Heart left ventricle (tissue), 16 donors: ENCODE data around the gene ZSWIM4. TPM values are rescaled to one million over a fixed set of nuclear protein-coding genes. Genes with fewer than 3 reads are reported as not detected.

ENCODE experiments used
- ATAC-seq, 4 donors: fragments of 200-7000 bp; cut with Tn5 transposase; one replicate each; pipeline ENCODE4 v1.9.1; 2020 to 2022; ENCODE audit warnings: moderate library complexity in 4 of 4, mild to moderate bottlenecking in 3 of 4, moderate number of reproducible peaks in 1 of 4
- DNase-seq, 5 donors: peaks; one replicate each; pipeline ENCODE4 v3.0.0-alpha.2; 2020
- H3K27ac ChIP-seq, 12 donors: fragments of 200-600 bp; sonication (generic) in 4 of 12; one replicate each; pipeline versions ENCODE4 v1.5.0 to v1.8.0; 2016 to 2022; ENCODE audit warnings: mild to moderate bottlenecking in 2 of 12
- H3K27me3 ChIP-seq, 9 donors: fragments of 200-600 bp; sonication (generic) in 2 of 9; one replicate each; pipeline versions ENCODE4 v1.5.1 to v1.8.0; 2016 to 2022; ENCODE audit warnings: mild to moderate bottlenecking in 3 of 9
- H3K36me3 ChIP-seq, 9 donors: fragments of 200-600 bp; sonication (generic) in 2 of 9; one replicate each; pipeline versions ENCODE4 v1.5.0 to v1.8.0; 2018 to 2022; ENCODE audit warnings: mild to moderate bottlenecking in 2 of 9
- H3K4me1 ChIP-seq, 12 donors: fragments of 200-600 bp; sonication (generic) in 4 of 12; one replicate each; pipeline versions ENCODE4 v1.5.0 to v1.8.0; 2016 to 2022; ENCODE audit warnings: mild to moderate bottlenecking in 3 of 12
- H3K4me3 ChIP-seq, 12 donors: fragments of 200-600 bp; sonication (generic) in 4 of 12; one replicate each; pipeline versions ENCODE4 v1.5.0 to v1.8.0; 2017 to 2022; ENCODE audit warnings: mild to moderate bottlenecking in 9 of 12, moderate library complexity in 4 of 12
- H3K9me3 ChIP-seq, 12 donors: fragments of 200-600 bp; sonication (generic) in 4 of 12; one replicate each; pipeline versions ENCODE4 v1.5.0 to v1.8.0; 2016 to 2022; ENCODE audit warnings: mild to moderate bottlenecking in 1 of 12
- POLR2A ChIP-seq, 2 donors: fragments of 450-650 bp; IDR thresholded peaks; one replicate each; pipeline ENCODE4 v1.6.1; 2017; ENCODE audit warnings: antibody characterized with exemption in 2 of 2, mild to moderate bottlenecking in 2 of 2, moderate library complexity in 2 of 2
- WGBS, 4 donors: extraction: QIAGEN DNeasy Blood & Tissue Kit in 2 of 4; methylation state at CpG; one replicate each; pipeline versions ENCODE4 v1.1.5 to v1.1.7; 2013 to 2018; 5-methylcytosine and 5-hydroxymethylcytosine counted together
- intact Hi-C, 10 donors: fragments of 100-400 bp; cut with DNase I; formaldehyde crosslinking; loops; one replicate each; pipeline versions ENCODE4 v1.11.1 to v1.14.2; 2022
- polyA plus RNA-seq, 2 donors: library from polyadenylated mRNA; stranded (reverse); fragments of 200-250 nt; gene quantifications; one replicate each; pipeline ENCODE4 v1.2.3, GENCODE V29; 2013
- total RNA-seq, 9 donors: library from RNA; depleted of rRNA in 2 of 9; stranded (reverse); fragments of >200 nt in 2 of 9; fragmentation: NEBNext Ultra II Directional in 3 of 9; extraction: Animal tissue kit (Norgen Biotek cat#: 25700) in 3 of 9; gene quantifications; one replicate each; pipeline versions ENCODE4 v1.1.0 to v1.2.4, GENCODE V29; 2016 to 2023
- TF ChIP-seq, protein P1 (sequence below), 12 donors: fragments of 200-600 bp; sonication (generic) in 4 of 12; IDR thresholded peaks; one replicate each; pipeline versions ENCODE4 v1.5.0 to v1.8.0; 2018 to 2022; ENCODE audit warnings: antibody characterized with exemption in 12 of 12, mild to moderate bottlenecking in 5 of 12
- donor health status: ischemic (EF 13 %, LVEDD 7.1; RV severe dilation, severe dysfunction).
- donor health status: healthy with polysubstance abuse.
- donor health status: DM: no; HTN: yes; CAD: no.
- donor health status: DM: no; HTN: no; CAD: no.
- donor health status: ischemic (EF 25% LVEDD 6.9; RV normal size, moderate dysfunction).
- donor health status: ischemic (EF 25% LVEDD 5.7; RV mildly dilated, moderate dysfunction).
- donor health status: healthy.
- donor health status: DM: yes; HTN: yes; CAD: no.
- donor health status: ischemic (EF 35%, LVEDD 5.7; RV mildly dilated, moderate dysfunction).
- donor health status: nonischemic (EF 11% LVEDD 7.7; RV severe dilation, severe dysfunction).
- donor health status: DM: yes; HTN: yes; CAD: no.
- donor health status: PGD.
- donor health status: ischemic (EF 29% LVEDD 5.4; RV normal size, mild dysfunction).
- donor health status: nonischemic (EF 23%, LVEDD 6.1; RV moderate dilation, normal function).

ZSWIM4 gene
- total and polyA plus RNA-seq, 11 donors: 1.3 to 10.9 (median 3.3) TPM

DNA sequence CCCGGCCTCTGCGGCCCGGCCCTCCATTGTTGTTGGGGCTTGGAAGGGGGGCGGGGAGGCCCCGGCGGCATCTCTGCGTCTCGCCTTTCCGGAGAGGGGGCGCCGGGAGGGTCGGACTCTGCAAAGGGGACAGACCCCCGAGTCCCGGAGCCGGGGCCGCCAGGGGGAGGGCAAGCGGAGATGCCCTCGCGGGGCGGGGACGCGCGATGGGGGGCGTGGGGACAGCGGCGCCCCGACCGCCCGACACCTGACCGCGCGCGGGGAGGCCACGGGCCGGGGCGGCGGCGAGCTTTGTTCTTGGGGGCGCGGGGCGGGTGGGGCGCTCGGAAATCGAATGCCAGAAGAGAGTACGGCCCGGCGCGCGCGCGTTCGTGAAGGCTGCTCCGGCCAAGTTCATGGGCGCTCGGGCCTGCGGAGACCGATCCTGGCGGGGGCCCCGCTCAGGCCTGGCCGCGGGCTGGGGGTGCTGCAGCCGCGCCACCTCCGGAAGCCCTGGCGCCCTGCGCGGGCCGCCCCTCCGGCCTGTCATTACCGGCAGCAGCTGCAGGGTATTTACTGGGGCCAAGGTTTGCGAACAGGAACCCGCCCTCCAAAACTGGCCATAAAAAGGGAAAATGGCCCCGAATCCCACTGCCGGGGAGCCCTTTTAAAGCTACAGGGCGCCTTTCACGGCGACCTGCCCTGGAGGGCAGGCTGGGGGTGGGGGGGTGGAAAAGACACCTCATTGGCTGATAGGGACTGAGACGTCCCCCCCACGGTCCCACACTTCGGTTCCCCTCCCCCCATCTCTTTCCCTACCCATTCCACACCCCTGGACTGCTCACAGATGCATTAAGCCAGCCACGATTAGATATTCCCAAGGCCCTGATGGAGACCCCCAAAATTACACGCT is 70.6 kb downstream of the ZSWIM4 start:
- DNase-seq (peak in 3 of 5 donors; percentile 45 to 52 (median 45)), ATAC-seq (no peak)
- intact Hi-C loops: loop anchor here in 4 of 10 donors (10.0 kb wide), 2 partner anchors 271 to 591 kb away; no protein-coding TSS in a partner anchor
- TF ChIP-seq, protein P1, sequence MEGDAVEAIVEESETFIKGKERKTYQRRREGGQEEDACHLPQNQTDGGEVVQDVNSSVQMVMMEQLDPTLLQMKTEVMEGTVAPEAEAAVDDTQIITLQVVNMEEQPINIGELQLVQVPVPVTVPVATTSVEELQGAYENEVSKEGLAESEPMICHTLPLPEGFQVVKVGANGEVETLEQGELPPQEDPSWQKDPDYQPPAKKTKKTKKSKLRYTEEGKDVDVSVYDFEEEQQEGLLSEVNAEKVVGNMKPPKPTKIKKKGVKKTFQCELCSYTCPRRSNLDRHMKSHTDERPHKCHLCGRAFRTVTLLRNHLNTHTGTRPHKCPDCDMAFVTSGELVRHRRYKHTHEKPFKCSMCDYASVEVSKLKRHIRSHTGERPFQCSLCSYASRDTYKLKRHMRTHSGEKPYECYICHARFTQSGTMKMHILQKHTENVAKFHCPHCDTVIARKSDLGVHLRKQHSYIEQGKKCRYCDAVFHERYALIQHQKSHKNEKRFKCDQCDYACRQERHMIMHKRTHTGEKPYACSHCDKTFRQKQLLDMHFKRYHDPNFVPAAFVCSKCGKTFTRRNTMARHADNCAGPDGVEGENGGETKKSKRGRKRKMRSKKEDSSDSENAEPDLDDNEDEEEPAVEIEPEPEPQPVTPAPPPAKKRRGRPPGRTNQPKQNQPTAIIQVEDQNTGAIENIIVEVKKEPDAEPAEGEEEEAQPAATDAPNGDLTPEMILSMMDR (IDR thresholded peaks at IDR 0.05): peak in 1 of 12 donors; percentile 6
- TF ChIP-seq POLR2A (IDR thresholded peaks at IDR 0.05): no peak
- 2 to 9% (median 5%) methylated on average over 12 to 82 of the region's 82 CpGs for WGBS, 4 donors
- peaks cover 0 to 34% (median 19%) of the 10 kb centered on the region in 12 donors for H3K4me1 ChIP-seq
- peak overlapping the region in 10 of 12 donors; percentile 43 to 79 (median 64) for H3K27ac ChIP-seq
- peaks cover 0 to 18% (median 0%) of the 10 kb centered on the region in 9 donors for H3K27me3 ChIP-seq
- no peaks in the 10 kb centered on the region for H3K36me3 ChIP-seq
- no peaks in the 10 kb centered on the region for H3K9me3 ChIP-seq
- peak overlapping the region; percentile 56 to 80 (median 70) for H3K4me3 ChIP-seq

DNA sequence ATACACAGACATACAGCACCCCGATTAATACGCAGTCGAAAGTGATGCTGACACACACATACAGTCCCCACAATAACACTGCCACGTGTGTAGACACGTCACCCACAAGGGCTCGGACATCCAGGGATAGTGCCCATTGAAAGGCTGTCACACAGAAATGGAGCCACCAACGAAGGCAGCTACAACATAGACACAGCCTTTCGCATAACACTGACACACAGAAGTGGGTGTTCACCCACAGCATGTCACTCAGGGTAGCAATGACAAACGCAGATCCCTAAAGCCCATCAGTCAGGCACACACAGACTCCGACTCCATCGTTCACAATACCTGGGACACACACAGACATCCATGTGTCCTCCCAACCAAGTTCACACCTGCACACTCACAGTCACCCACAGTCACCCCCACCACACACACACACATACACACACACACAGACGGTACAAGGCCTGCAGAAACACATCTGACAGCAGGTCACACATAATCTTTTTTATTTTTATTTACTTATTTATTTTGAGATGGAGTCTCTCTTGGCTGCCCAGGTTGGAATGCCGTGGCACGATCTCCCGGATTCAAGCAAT is 71.3 kb downstream of the ZSWIM4 start:
- 75 to 79% (median 77%) methylated on average over 15 of the region's 15 CpGs for WGBS, 4 donors
- Histone ChIP-seq H3K4me1 (peaks cover 0 to 27% (median 12%) of the 10 kb centered on the region in 12 donors), H3K9me3 (no peaks in the 10 kb centered on the region), H3K4me3 (peak overlapping the region in 9 of 12 donors; percentile 56 to 80 (median 69)), H3K27me3 (peaks cover 0 to 18% (median 0%) of the 10 kb centered on the region in 9 donors), H3K36me3 (no peaks in the 10 kb centered on the region), H3K27ac (peak overlapping the region in 2 of 12 donors; percentile 43 to 67)
- TF ChIP-seq POLR2A (IDR thresholded peaks at IDR 0.05): no peak
- TF ChIP-seq, protein P1 (IDR thresholded peaks at IDR 0.05): no peak
- intact Hi-C loops: loop anchor here in 4 of 10 donors (10.0 kb wide), 2 partner anchors 272 to 592 kb away; no protein-coding TSS in a partner anchor
- DNase-seq: no peak
- ATAC-seq: no peak

DNA sequence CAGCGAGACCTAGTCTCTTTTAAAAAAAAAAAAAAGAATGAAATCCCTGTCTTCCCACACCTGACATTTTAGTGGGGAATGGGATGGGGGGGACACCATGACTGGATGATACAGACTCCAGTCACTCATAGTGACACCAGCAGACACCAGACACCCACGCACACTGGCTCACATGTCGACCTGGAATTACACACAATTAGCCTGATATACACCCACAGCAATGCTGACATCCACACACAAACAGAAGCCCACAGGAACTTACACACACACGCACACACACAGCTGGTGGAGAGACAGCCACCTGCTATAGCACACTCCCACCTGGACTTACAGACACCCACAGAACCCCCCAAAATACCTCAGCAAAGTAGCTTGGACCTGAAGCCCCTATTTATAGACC is 73.4 kb downstream of the ZSWIM4 start:
- Histone ChIP-seq H3K4me3 (no peak overlapping the region), H3K27me3 (peaks cover 0 to 18% (median 0%) of the 10 kb centered on the region in 9 donors), H3K36me3 (no peaks in the 10 kb centered on the region), H3K9me3 (no peaks in the 10 kb centered on the region), H3K27ac (no peak overlapping the region), H3K4me1 (peaks cover 0 to 31% (median 9%) of the 10 kb centered on the region in 12 donors)
- WGBS, 4 donors: 71 to 93% (median 86%) methylated on average over 4 of the region's 4 CpGs
- no peak for ATAC-seq
- no peak for DNase-seq
- intact Hi-C loops: loop anchor here in 4 of 10 donors (10.0 kb wide), 2 partner anchors 274 to 594 kb away; no protein-coding TSS in a partner anchor
- TF ChIP-seq, protein P1 (IDR thresholded peaks at IDR 0.05): no peak
- TF ChIP-seq POLR2A (IDR thresholded peaks at IDR 0.05): no peak

DNA sequence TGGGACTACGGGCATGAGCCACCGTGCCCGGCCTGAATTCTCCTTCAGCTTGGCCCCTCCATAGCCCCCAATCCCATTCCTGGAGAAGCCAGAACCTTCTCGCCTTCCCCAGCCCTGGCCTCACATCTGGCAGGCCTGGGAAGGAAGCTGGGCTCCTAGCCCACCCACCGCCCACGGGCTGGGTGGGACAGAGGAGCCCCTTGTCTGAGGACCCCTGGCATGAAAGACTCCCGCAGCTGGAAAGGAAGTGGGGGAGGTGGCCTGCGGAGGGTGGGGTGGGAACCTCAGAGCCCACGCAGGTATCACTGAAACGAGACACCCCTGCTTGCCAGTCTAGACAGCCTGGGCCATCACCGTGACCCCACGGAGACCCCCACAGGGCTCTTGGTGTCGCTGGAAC is 74.0 kb downstream of the ZSWIM4 start:
- TF ChIP-seq, protein P1 (IDR thresholded peaks at IDR 0.05): no peak
- TF ChIP-seq POLR2A (IDR thresholded peaks at IDR 0.05): no peak
- no peak overlapping the region for H3K4me3 ChIP-seq
- DNase-seq (no peak), ATAC-seq (no peak)
- H3K9me3 ChIP-seq: no peaks in the 10 kb centered on the region
- 69 to 76% (median 74%) methylated on average over 9 to 13 of the region's 13 CpGs for WGBS, 4 donors
- peaks cover 0 to 31% (median 9%) of the 10 kb centered on the region in 12 donors for H3K4me1 ChIP-seq
- intact Hi-C loops: loop anchor here in 4 of 10 donors (10.0 kb wide), 2 partner anchors 274 to 594 kb away; no protein-coding TSS in a partner anchor
- no peaks in the 10 kb centered on the region for H3K36me3 ChIP-seq
- no peak overlapping the region for H3K27ac ChIP-seq
- peaks cover 0 to 18% (median 0%) of the 10 kb centered on the region in 9 donors for H3K27me3 ChIP-seq
